PC-9 (cell line): ENCODE results near the gene BCL2L11.

Experiments used
- CTCF ChIP-seq: fragments of 200-600 bp; sonication (generic); conservative IDR thresholded peaks from 2 replicates; pipeline ENCODE4 v1.6.1; 2017; ENCODE audit warnings: mixed run types, antibody characterized with exemption, mild to moderate bottlenecking, moderate library complexity
- EZH2 ChIP-seq: fragments of 200-600 bp; sonication (generic); IDR thresholded peaks from 2 replicates; pipeline ENCODE4 v1.8.0; 2017; ENCODE audit warnings: antibody characterized with exemption, low read depth

DNA sequence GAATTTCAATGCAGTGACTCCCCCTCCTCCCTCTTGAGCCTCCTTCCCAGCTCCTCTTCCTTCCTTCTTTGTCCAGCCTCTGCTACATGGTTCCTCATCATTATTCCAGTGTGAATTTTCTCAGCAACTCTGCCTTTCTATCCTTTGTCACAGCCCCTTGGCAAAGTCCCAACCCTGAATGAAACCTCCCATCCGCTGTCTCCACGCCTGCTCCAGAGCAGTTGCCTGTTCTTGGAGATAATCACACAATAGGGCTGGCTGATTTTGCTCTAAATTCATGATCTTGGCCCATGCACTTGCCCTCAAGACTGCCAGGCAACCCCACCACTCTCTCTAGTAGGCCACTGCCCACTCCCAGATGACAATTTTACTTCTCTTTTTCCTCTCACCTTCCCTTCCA lies 61.4 kb downstream of the BCL2L11 start:
- TF ChIP-seq CTCF (no peak), EZH2 (no peak)
